DOHH2 (cell line): ENCODE results near the gene FYCO1.

Experiments used
- CTCF ChIP-seq: fragments of 200-600 bp; sonication (generic); IDR thresholded peaks from one replicate; pipeline ENCODE4 v1.5.1; 2014; ENCODE audit warnings: antibody characterized with exemption, mild to moderate bottlenecking, low read depth, low read length; ENCODE audit not compliant: poor library complexity, severe bottlenecking
- EZH2phosphoT487 ChIP-seq: fragments of 200-600 bp; sonication (generic); IDR thresholded peaks from 2 replicates; pipeline ENCODE4 v1.6.1; 2017; ENCODE audit warnings: borderline replicate concordance, mild to moderate bottlenecking, antibody characterized with exemption, low read length, moderate library complexity, mixed read lengths

DNA sequence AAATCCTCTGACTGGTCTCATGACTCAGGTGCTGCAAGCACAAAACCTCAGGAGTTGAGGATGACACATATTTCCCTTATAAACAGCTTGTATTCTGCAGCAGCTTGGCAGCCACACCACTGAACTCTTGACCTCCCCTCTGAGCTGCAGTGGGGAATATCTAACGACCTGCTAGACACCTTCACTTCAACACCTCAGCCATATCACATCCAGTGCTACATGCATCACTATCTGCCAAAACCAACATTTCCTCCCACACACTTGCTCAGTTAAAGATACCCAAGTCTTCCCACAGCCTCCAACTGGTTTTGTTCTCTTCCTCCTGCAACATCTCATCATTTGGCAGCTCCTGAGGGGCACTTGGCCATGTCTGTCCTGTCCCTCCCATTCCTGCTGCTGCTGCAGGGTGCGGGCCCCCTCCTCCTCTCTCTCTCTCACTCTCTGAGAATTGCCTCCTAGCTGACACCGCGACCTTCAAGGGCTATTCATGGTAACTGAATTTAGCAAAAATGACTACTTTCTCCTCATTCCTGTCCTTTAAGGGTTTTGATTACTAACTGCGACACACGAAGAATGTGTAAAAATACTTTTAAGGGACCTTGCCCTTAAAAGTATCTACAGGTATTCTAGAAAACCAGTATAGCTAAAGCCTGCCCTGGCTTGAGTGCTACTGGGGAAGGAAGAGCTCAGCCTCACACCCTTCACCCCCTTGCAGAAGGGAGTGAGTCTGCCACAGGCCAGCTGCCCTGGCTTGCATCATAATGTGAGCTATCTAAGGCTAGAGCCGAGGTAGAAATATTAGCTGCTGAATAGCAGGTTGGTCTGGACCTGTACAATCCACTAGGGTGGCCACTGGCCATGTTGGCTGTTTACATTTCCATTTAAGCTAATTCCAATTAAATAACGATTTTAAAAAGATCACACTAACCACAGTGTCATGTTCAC, 114.3 kb downstream of the FYCO1 start:
- no peak for TF ChIP-seq EZH2phosphoT487
- TF ChIP-seq CTCF, result no peak
